AG04450 (cell line): ENCODE measurements around the gene MED13L. TPM values are rescaled to one million over a fixed set of nuclear protein-coding genes. Genes with fewer than 3 reads are reported as not detected.
"Not testable (repeated sequence)": the region's sequence is repeated elsewhere in the genome, so short reads cannot be mapped to it uniquely, and the experiment has no call there.

Experiments used
- CTCF ChIA-PET: fragments of 300-600, 350-600 bp; formaldehyde crosslinking; extraction: SDS; loops from one replicate; lab custom pipeline; 2022; ENCODE audit warnings: antibody characterized with exemption, inconsistent platforms; lab: Charles Lee
- POLR2A ChIA-PET: fragments of 350-600 bp; formaldehyde crosslinking; extraction: SDS; loops from one replicate; lab custom pipeline; 2021; ENCODE audit warnings: antibody characterized with exemption, inconsistent platforms; lab: Yijun Ruan, JAX
- DNase-seq: peaks from one replicate; pipeline ENCODE4 v3.0.0-alpha.2; 2011; ENCODE audit warnings: low read depth, low spot score
- H3K27ac ChIP-seq: one replicate; pipeline ENCODE4 v1.5.1; 2012; ENCODE audit warnings: low read depth, low read length, control low read depth
- H3K27me3 ChIP-seq: one replicate; pipeline ENCODE4 v1.6.0; 2012; ENCODE audit warnings: low read length; ENCODE audit not compliant: control insufficient read depth, insufficient read depth
- H3K4me3 ChIP-seq: 2 replicates; pipeline ENCODE4 v1.5.1; 2011; ENCODE audit warnings: mild to moderate bottlenecking, low read depth, low read length, control low read depth
- H3K9me3 ChIP-seq: 2 replicates; pipeline ENCODE4 v1.5.1; 2012; ENCODE audit warnings: low read length; ENCODE audit not compliant: control insufficient read depth, insufficient read depth
- CTCF ChIP-seq: IDR thresholded peaks from 2 replicates; pipeline ENCODE4 v1.5.1; 2011; ENCODE audit warnings: low read depth, low read length, control low read depth, inconsistent platforms
- polyA plus RNA-seq: library from polyadenylated mRNA; depleted of rRNA; stranded (reverse); fragments of >200 nt; gene quantifications from 2 replicates; pipeline ENCODE4 v1.2.3, GENCODE V29; 2011

MED13L gene
- polyA plus RNA-seq, 1 experiment: 56.2 TPM

- CTCF ChIA-PET: interaction anchor here (0.6 to 6.0 kb wide), 3 partner anchors 9 to 19 kb away, joined by 3 to 35 read pairs (median 4); no protein-coding TSS in a partner anchor
- no peak for DNase-seq
- POLR2A ChIA-PET: no interaction called here
- TF ChIP-seq CTCF: no peak
- Histone ChIP-seq H3K4me3 (no peak overlapping the region), H3K9me3 (no peaks in the 10 kb centered on the region), H3K27me3 (no peaks in the 10 kb centered on the region), H3K27ac (no peak overlapping the region)
These were observed 298.1 kb downstream of the MED13L start for GRCh38 chr12:115979351-115979750.

DNA sequence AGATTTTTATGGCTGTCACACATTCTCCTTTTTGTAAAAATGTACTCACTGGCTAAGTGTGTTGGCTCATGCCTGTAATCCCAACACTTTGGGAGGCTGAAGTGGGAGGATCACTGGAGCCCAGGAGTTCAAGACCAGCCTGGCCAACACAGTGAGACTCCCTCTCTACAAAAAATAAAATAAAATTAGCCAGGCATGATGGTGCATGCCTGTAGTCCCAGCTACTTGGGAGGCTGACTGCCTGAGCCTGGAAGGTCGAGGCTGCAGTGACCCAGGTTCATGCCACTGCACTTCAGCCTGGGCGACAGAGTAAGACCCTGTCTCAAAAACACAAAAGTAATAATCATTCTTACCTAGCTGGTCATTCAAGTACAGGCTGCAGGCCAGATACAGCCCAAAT lies 300.7 kb downstream of the MED13L start:
- H3K27me3 ChIP-seq, CTCF ChIA-PET, H3K9me3 ChIP-seq, H3K4me3 ChIP-seq, H3K27ac ChIP-seq, DNase-seq, POLR2A ChIA-PET: not testable (repeated sequence)

DNA sequence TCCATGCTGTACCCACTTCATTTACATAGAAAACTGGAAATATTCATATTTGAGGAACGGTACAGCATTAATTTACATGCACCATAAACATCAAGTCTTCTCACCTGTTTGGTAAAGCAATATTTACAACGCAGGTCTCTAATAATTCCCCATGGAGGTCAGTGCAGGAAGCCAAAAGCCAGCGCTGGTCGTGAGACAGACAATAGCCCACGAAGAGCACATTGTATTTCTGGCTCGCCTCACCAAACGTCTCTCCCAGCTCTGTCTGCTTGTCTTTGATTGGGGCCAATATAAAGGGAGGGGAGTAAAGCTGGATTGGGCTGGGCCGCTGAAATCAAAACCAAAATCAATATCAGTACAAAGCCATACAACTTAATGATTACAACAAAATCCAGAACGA lies 302.1 kb downstream of the MED13L start:
- Histone ChIP-seq H3K4me3 (no peak overlapping the region), H3K27me3 (no peaks in the 10 kb centered on the region), H3K9me3 (no peaks in the 10 kb centered on the region), H3K27ac (no peak overlapping the region)
- DNase-seq: no peak
- no peak for TF ChIP-seq CTCF
- CTCF ChIA-PET: interaction anchor here (2.1 kb wide), 1 partner anchor 23 kb away, joined by 5 read pairs; no protein-coding TSS in a partner anchor
- POLR2A ChIA-PET: no interaction called here

DNA sequence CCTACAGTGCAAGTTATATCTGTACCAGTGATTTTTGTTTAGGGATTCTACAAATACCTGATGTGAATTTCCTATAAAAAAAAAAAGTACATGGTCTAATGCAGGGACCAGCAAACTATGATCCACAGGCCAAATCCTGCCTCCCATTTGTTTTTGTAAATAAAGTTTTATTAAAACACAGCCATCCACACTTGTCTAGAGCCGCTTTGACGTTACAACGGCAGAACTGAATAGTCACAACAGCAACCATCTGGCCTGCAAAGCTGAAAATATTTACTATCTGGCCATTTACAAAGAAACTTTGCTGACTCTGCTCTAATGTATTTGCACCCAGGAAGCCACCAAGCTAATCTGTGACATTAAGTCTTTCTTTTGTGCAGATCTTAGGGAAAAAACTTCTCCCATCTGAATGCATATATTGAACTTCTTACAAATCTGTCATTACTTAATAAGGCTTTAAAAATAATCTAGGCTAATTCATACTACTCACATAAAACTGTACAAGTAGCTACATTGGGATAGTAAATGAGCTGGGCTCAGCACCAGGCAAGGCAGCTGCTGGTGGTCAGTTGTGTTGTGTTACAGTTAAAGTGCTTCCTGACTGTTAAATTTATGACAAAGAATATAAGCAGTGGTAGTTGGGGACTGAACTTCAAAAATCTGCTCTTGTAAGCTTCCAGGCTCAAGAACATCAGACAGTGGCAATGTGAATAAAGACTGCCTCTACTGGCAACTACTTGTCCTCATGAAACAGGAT lies 303.3 kb downstream of the MED13L start:
- DNase-seq: no peak
- H3K27me3 ChIP-seq: no peaks in the 10 kb centered on the region
- no peak for TF ChIP-seq CTCF

GRCh38 chr12:115973066-115973465 lies 304.4 kb downstream of the MED13L start:
- POLR2A ChIA-PET: no interaction called here
- CTCF ChIA-PET: interaction anchor here (0.9 kb wide), 1 partner anchor 736 kb away, joined by 3 read pairs; no protein-coding TSS in a partner anchor
- Histone ChIP-seq H3K27me3 (no peaks in the 10 kb centered on the region), H3K4me3 (no peak overlapping the region), H3K27ac (no peak overlapping the region), H3K9me3 (no peaks in the 10 kb centered on the region)
- no peak for DNase-seq
- no peak for TF ChIP-seq CTCF

More for the DNA sequence above, 303.3 kb downstream of the MED13L start:
- H3K9me3 ChIP-seq: no peaks in the 10 kb centered on the region
- ChIA-PET CTCF (interaction anchor here (2.1 kb wide), 1 partner anchor 24 kb away, joined by 5 read pairs; no protein-coding TSS in a partner anchor), POLR2A (no interaction called here)
- no peak overlapping the region for H3K4me3 ChIP-seq
- H3K27ac ChIP-seq: no peak overlapping the region
